Progenitor cell of endocrine pancreas (in vitro differentiated cells): Measurements from ENCODE around the gene DLST. TPM values are rescaled to one million over a fixed set of nuclear protein-coding genes. Genes with fewer than 3 reads are reported as not detected.

Experiments
- DNase-seq: peaks from one replicate; pipeline ENCODE4 v3.0.0; 2021; ENCODE audit warnings: low spot score; ENCODE audit not compliant: unreplicated experiment
- H3K27ac Mint-ChIP-seq: 2 replicates; pipeline ENCODE4 v1.8.0; 2021; ENCODE audit warnings: mild to moderate bottlenecking, moderate library complexity, mixed read lengths
- H3K27me3 Mint-ChIP-seq: 2 replicates; pipeline ENCODE4 v1.8.0; 2021; ENCODE audit warnings: mixed read lengths
- H3K36me3 Mint-ChIP-seq: 2 replicates; pipeline ENCODE4 v1.8.0; 2022; ENCODE audit warnings: mixed read lengths; ENCODE audit not compliant: insufficient read depth
- H3K4me1 Mint-ChIP-seq: 2 replicates; pipeline ENCODE4 v1.8.0; 2021; ENCODE audit warnings: low read depth, mixed read lengths
- H3K4me3 Mint-ChIP-seq: 2 replicates; pipeline ENCODE4 v1.8.0; 2021; ENCODE audit warnings: low read depth, mild to moderate bottlenecking, moderate library complexity, mixed read lengths
- H3K9me3 Mint-ChIP-seq: 2 replicates; pipeline ENCODE4 v1.8.0; 2021; ENCODE audit warnings: low read depth, mixed read lengths
- total RNA-seq: library from RNA; stranded (reverse); gene quantifications from 2 replicates; pipeline ENCODE4 v1.2.1, GENCODE V29; 2021
- TF ChIP-seq, protein P1 (sequence below): fragments of 200-600 bp; sonication (generic); IDR thresholded peaks from one replicate; pipeline ENCODE4 v1.5.0; 2021; ENCODE audit warnings: antibody characterized with exemption, mild to moderate bottlenecking; ENCODE audit not compliant: unreplicated experiment

The DLST gene
- total RNA-seq, 1 donor from 2014 or later: 97.8 TPM

GRCh38 chr14:74936731-74937130 is 55.0 kb downstream of the DLST start:
- peaks cover 86% of the 10 kb centered on the region for H3K27me3 Mint-ChIP-seq
- no peaks in the 10 kb centered on the region for H3K4me1 Mint-ChIP-seq
- H3K27ac Mint-ChIP-seq: no peak overlapping the region
- no peaks in the 10 kb centered on the region for H3K9me3 Mint-ChIP-seq
- no peak for DNase-seq
- no peaks in the 10 kb centered on the region for H3K36me3 Mint-ChIP-seq
- TF ChIP-seq, protein P1, sequence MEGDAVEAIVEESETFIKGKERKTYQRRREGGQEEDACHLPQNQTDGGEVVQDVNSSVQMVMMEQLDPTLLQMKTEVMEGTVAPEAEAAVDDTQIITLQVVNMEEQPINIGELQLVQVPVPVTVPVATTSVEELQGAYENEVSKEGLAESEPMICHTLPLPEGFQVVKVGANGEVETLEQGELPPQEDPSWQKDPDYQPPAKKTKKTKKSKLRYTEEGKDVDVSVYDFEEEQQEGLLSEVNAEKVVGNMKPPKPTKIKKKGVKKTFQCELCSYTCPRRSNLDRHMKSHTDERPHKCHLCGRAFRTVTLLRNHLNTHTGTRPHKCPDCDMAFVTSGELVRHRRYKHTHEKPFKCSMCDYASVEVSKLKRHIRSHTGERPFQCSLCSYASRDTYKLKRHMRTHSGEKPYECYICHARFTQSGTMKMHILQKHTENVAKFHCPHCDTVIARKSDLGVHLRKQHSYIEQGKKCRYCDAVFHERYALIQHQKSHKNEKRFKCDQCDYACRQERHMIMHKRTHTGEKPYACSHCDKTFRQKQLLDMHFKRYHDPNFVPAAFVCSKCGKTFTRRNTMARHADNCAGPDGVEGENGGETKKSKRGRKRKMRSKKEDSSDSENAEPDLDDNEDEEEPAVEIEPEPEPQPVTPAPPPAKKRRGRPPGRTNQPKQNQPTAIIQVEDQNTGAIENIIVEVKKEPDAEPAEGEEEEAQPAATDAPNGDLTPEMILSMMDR: no peak
- no peak overlapping the region for H3K4me3 Mint-ChIP-seq

GRCh38 chr14:74937171-74937570 is 55.5 kb downstream of the DLST start:
- TF ChIP-seq, protein P1: no peak
- Mint-ChIP-seq H3K4me3 (no peak overlapping the region), H3K27ac (no peak overlapping the region), H3K36me3 (no peaks in the 10 kb centered on the region), H3K4me1 (no peaks in the 10 kb centered on the region), H3K27me3 (peaks cover 89% of the 10 kb centered on the region), H3K9me3 (no peaks in the 10 kb centered on the region)
- DNase-seq: no peak

DNA sequence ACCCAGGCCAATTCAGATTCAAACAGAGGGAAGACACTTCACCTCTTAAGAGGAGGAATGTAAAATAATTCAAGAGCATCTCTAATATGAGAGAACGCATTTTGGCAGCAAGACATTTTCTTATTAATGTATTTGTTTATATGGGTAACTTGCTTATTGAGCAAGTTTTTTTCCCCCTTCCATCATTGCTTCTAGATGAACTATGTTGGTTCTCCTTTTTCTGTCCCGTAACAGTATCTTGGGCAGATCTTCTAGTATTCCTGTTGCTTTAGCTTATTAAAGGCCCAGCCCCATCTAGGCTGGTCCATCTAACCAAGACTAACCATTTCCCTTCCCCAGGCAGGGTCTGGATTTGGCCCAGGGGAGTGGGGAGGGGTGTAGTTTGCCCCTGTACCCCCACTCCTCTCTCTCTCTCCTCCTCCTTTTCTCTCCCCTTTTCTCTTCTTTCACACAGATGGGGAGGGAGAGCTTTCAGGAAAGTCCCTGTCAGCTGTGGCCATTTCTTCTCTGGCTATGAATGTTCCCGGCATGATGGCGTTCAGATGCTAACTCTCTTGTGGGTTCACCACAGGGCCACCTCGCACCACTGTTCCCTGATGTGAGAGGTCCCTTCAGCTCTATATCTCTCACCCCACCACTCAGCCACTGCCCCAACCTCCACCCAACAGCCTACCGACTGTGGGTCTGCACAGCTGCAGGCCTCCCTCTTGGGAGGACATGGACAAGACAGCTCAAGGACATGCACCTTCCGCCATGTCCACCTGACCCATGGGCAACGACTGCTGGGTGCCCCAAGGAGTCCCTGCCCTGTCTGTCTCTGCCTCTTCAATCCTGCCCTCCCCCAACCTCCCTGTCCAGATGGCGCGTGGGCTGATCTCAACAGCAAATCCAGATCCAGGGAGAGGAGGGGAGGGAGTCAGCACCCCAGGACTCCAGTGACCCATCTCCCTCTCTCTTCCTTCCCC is 57.1 kb downstream of the DLST start:
- no peak for DNase-seq
- Mint-ChIP-seq H3K27ac (no peak overlapping the region), H3K4me3 (no peak overlapping the region), H3K4me1 (no peaks in the 10 kb centered on the region), H3K9me3 (no peaks in the 10 kb centered on the region), H3K36me3 (no peaks in the 10 kb centered on the region), H3K27me3 (peaks cover 87% of the 10 kb centered on the region)
- TF ChIP-seq, protein P1: no peak

- no peaks in the 10 kb centered on the region for H3K36me3 Mint-ChIP-seq
- TF ChIP-seq, protein P1: no peak
- H3K4me1 Mint-ChIP-seq: no peaks in the 10 kb centered on the region
- no peaks in the 10 kb centered on the region for H3K9me3 Mint-ChIP-seq
- H3K27ac Mint-ChIP-seq: no peak overlapping the region
- H3K4me3 Mint-ChIP-seq: no peak overlapping the region
- peaks cover 68% of the 10 kb centered on the region for H3K27me3 Mint-ChIP-seq
- no peak for DNase-seq
Measured at GRCh38 chr14:74940956-74941565, 59.3 kb downstream of the DLST start.

DNA sequence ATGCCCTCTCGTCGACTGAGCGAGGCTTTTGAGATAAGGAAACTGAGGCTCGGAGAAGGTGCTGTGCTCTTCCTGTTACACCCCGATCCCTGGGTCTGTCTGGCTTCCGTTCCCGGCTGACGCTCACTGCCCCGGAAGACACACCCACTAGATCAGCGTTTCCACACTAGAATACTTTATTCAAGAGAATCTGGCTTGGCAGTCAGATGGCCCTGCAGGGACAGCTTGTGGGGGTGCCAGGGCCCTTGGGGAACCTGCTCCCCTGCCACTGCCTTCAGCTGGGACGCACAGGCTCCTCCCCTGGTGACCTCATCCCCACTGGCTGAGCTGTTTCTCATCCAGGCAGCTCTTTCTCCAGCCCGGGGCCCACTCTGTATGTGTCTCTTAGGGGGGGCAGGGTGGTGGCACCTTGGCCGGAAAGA is 60.0 kb downstream of the DLST start:
- Mint-ChIP-seq H3K4me3 (no peak overlapping the region), H3K4me1 (peaks cover 2% of the 10 kb centered on the region), H3K27me3 (peaks cover 62% of the 10 kb centered on the region), H3K36me3 (no peaks in the 10 kb centered on the region), H3K9me3 (no peaks in the 10 kb centered on the region), H3K27ac (no peak overlapping the region)
- TF ChIP-seq, protein P1: no peak
- DNase-seq: no peak
